ENCODE measurements around the gene STUM. TPM values are rescaled to one million over a fixed set of nuclear protein-coding genes. Genes with fewer than 3 reads are reported as not detected.

STUM gene
- total RNA-seq, 1 experiment from 2014 or later, result 0.11 TPM

DNA sequence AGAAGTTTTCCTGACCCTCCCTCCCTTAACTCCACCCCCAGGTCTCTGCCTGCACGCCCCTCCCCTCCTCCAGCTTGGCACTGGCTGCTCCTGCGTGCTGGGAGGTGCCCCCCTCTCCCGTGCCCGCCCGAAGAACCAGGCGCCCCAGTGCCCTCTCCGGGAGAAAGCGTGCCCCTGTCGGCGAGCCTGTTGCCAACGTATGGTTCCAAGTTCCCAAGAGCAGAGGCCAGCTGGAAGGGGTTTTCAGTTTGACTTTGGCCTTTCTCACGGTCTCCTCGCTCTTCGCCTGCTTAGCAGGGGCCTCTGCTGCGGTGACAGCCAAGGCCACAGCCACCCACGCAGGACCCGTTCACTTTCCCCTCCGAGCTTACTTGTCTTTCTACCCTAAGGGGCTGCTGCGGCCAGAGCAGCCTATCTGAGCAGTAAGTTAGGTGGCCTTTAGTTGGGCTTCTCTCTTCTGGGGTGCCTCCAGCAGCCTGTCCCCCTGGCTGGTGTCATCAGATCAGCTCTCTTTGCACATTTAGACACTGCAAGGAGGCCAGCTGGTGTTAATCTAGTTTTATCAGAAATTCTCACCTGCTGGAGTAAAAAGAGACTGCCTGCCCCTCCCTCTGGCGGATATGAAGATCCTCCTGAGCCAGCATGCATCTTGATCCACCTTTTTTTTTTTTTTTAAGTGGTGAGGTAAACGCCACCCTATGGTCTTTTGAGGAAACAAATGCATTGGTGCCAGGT is 1.5 kb downstream of the STUM start:
- peak; percentile 64 for DNase-seq
- no peak overlapping the region for H3K14ac ChIP-seq (ENCODE audit: insufficient read depth, low read length)
- H3K56ac ChIP-seq (ENCODE audit: insufficient read length, low read depth, low read length), result no peak overlapping the region
- no peaks in the 10 kb centered on the region for H3K9me3 ChIP-seq (ENCODE audit: control insufficient read depth, low read depth, low read length)
- no peak overlapping the region for H4K8ac ChIP-seq (replicated peaks; ENCODE audit: insufficient read length, low read depth, low read length)
- peaks cover 28% of the 10 kb centered on the region in 2 experiments for H3K4me1 Mint-ChIP-seq
- H2AFZ ChIP-seq (ENCODE audit: low read length), result no peak overlapping the region
- no peak overlapping the region for H4K5ac ChIP-seq (ENCODE audit: insufficient read length, low read depth, low read length)
- no peak overlapping the region for H2BK120ac ChIP-seq (ENCODE audit: low read depth, low read length, poor library complexity, severe bottlenecking)
- H3K23me2 ChIP-seq (ENCODE audit: insufficient read length, low read depth, low read length, poor library complexity, severe bottlenecking), result peaks cover 17% of the 10 kb centered on the region
- H3K27ac Mint-ChIP-seq, result peak overlapping the region in 1 of 3 experiments; percentile 62; a peak in 1 of 7 replicates
- H3K4me1 ChIP-seq (ENCODE audit: insufficient read depth, low read length), result peaks cover 6% of the 10 kb centered on the region; the same call in 1 of the 2 replicates
- H2BK12ac ChIP-seq (ENCODE audit: insufficient read length, low read depth, low read length), result no peak overlapping the region
- H4K91ac ChIP-seq (ENCODE audit: insufficient read length, low read depth, low read length), result no peak overlapping the region
- H2AK5ac ChIP-seq (ENCODE audit: insufficient read length, low read length), result no peak overlapping the region
- no peak overlapping the region for H2BK5ac ChIP-seq (ENCODE audit: insufficient read length, low read length)
- no peak overlapping the region for H3K27ac ChIP-seq (ENCODE audit: insufficient read length, low read depth, low read length)
- H3T11ph ChIP-seq (ENCODE audit: low read length), result no peak overlapping the region
- no peak overlapping the region for H3K23ac ChIP-seq (ENCODE audit: insufficient read length, low read depth, low read length)
- H3K9ac ChIP-seq (ENCODE audit: extremely low read depth, insufficient read length, low read length), result no peak overlapping the region
- H2BK20ac ChIP-seq (ENCODE audit: low read depth, low read length, poor library complexity, severe bottlenecking), result no peak overlapping the region
- no peaks in the 10 kb centered on the region for H3K9me3 Mint-ChIP-seq
- H3K27me3 Mint-ChIP-seq (ENCODE audit: low read depth), result peaks cover 86% of the 10 kb centered on the region
- TF ChIP-seq, protein P1, sequence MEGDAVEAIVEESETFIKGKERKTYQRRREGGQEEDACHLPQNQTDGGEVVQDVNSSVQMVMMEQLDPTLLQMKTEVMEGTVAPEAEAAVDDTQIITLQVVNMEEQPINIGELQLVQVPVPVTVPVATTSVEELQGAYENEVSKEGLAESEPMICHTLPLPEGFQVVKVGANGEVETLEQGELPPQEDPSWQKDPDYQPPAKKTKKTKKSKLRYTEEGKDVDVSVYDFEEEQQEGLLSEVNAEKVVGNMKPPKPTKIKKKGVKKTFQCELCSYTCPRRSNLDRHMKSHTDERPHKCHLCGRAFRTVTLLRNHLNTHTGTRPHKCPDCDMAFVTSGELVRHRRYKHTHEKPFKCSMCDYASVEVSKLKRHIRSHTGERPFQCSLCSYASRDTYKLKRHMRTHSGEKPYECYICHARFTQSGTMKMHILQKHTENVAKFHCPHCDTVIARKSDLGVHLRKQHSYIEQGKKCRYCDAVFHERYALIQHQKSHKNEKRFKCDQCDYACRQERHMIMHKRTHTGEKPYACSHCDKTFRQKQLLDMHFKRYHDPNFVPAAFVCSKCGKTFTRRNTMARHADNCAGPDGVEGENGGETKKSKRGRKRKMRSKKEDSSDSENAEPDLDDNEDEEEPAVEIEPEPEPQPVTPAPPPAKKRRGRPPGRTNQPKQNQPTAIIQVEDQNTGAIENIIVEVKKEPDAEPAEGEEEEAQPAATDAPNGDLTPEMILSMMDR (conservative IDR thresholded peaks at IDR 0.05), result peak; percentile 53
- no peak overlapping the region for H2BK15ac ChIP-seq (ENCODE audit: low read depth, low read length)
- H4K20me1 ChIP-seq (ENCODE audit: control insufficient read depth, insufficient read depth, insufficient read length), result no peaks in the 10 kb centered on the region
- WGBS (ENCODE audit: extremely low coverage, insufficient read length, low lambda C conversion rate), result no CpG with 5 or more reads among the region's 21 CpGs
- peak overlapping the region; percentile 58 to 81 for H3K4me3 Mint-ChIP-seq
- no peaks in the 10 kb centered on the region for H3K79me1 ChIP-seq (ENCODE audit: insufficient read depth, low read depth, low read length, poor library complexity, severe bottlenecking)
- H3K79me2 ChIP-seq (ENCODE audit: insufficient read depth, low read length), result no peaks in the 10 kb centered on the region
- peak overlapping the region; percentile 56 for H3K4me2 ChIP-seq (ENCODE audit: insufficient read depth, insufficient read length, low read length)
- peaks cover 23% of the 10 kb centered on the region; the same call in 1 of the 2 replicates for H3K27me3 ChIP-seq (ENCODE audit: insufficient read depth, low read length)
- H3K4ac ChIP-seq (ENCODE audit: low read depth, low read length), result no peak overlapping the region
- H3K18ac ChIP-seq (ENCODE audit: insufficient read length, low read depth, low read length), result no peak overlapping the region
- no peaks in the 10 kb centered on the region for H3K36me3 Mint-ChIP-seq (ENCODE audit: insufficient read depth in 1 of 3, low read depth in 3 of 3)

Measured in H9 (cell line).